HEK293 (cell line): Measurements from ENCODE around the gene UBA1.

Experiments
- TCF7L2 ChIP-seq: IDR thresholded peaks from 2 replicates; pipeline ENCODE4 v1.6.1; 2011; ENCODE audit warnings: low read depth, mild to moderate bottlenecking, inconsistent platforms, low read length, moderate library complexity, borderline replicate concordance
- YY2 ChIP-seq: fragments of 450-650 bp; formaldehyde crosslinking; IDR thresholded peaks from 2 replicates; pipeline ENCODE4 v1.5.1; 2016; ENCODE audit warnings: missing biosample characterization, missing genetic modification characterization
- ZFP3 ChIP-seq: fragments of 450-650 bp; formaldehyde crosslinking; IDR thresholded peaks from 2 replicates; pipeline ENCODE4 v1.5.1; 2016; ENCODE audit warnings: low read depth, missing biosample characterization, missing genetic modification characterization
- ZNF777 ChIP-seq: fragments of 450-650 bp; formaldehyde crosslinking; IDR thresholded peaks from 2 replicates; pipeline ENCODE4 v1.5.1; 2017; ENCODE audit warnings: missing biosample characterization, missing genetic modification characterization, borderline replicate concordance

GRCh38 chrX:47235691-47236103, 42.1 kb downstream of the UBA1 start:
- no peak for TF ChIP-seq YY2 (tag by site-specific recombination)
- no peak for TF ChIP-seq TCF7L2
- TF ChIP-seq ZFP3 (tag by site-specific recombination) = no peak
- TF ChIP-seq ZNF777 (tag by site-specific recombination) = no peak
